ENCODE data around the gene NEBL. TPM values are rescaled to one million over a fixed set of nuclear protein-coding genes. Genes with fewer than 3 reads are reported as not detected.
A peak's percentile ranks its signal among the peaks of the same experiment; 100 is the strongest.

The NEBL gene
- total and polyA plus RNA-seq, 9 of the 15 experiments (the other 6 are each of a cell fraction or from before 2014, with no cell fraction given) = 0.82 to 14.6 (median 9.8) TPM

DNA sequence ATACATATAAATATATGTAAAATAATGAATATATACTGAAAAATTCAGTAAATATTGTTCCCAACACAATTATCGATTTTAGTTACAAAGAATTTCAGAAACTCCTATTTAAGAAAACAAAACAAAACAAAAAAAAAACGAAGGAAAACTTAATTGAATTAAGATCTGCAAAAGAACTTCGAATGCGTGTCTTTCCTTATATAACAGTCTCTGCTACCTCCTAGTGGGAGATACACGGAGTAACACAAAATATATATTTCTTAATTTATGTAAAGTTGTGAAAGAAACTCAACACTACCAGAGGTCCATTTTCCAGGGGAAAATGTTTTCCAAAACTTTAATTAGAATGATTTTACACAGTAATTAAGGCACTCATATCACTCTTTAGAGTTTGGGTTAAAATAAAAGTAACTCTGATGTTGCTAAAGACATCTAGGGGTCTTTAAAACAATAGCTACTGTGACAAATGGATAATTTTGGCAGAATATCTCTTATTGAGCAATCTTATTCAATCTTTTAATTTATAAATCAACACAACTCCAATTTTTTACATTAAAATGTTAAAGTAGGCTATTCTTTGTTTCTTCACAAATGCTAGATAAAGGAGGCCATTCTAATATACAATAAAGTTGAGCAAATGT lies 41.6 kb downstream of the NEBL start (continued):
- TF ChIP-seq FOXM1 (IDR thresholded peaks at IDR 0.05; ENCODE audit: low read depth) (no peak), FOXM1 (CRISPR knock-in tag; IDR thresholded peaks at IDR 0.05; ENCODE audit: low read depth) (no peak), NUFIP1 (IDR thresholded peaks at IDR 0.05; ENCODE audit: partially characterized antibody) (no peak), ZNF174 (CRISPR knock-in tag; IDR thresholded peaks at IDR 0.05) (no peak), XRCC5 (IDR thresholded peaks at IDR 0.05; ENCODE audit: low read depth, low read length) (no peak), ZNF23 (CRISPR knock-in tag; IDR thresholded peaks at IDR 0.05) (no peak), ZNF707 (CRISPR knock-in tag; conservative IDR thresholded peaks at IDR 0.05) (no peak), EWSR1 (IDR thresholded peaks at IDR 0.05; ENCODE audit: borderline replicate concordance, low read depth, partially characterized antibody) (no peak), ZNF764 (CRISPR knock-in tag; IDR thresholded peaks at IDR 0.05; ENCODE audit: low read depth) (no peak), KLF13 (tag; IDR thresholded peaks at IDR 0.05; ENCODE audit: borderline replicate concordance, low read depth) (no peak), CEBPG (CRISPR knock-in tag; IDR thresholded peaks at IDR 0.05) (no peak), CEBPG (tag; conservative IDR thresholded peaks at IDR 0.05 in 1 of 2, IDR thresholded peaks at IDR 0.05 in 1 of 2) (peak in 1 of 2 experiments; percentile 46; a peak in 2 of 4 replicates), EZH2 (IDR thresholded peaks at IDR 0.05; ENCODE audit: borderline replicate concordance, low read depth, low read length) (no peak), SMC3 (conservative IDR thresholded peaks at IDR 0.05; ENCODE audit: insufficient read depth, low read depth, low read length) (0 out of 2 replicates have a peak, but pooled peaks have one; percentile 9), HOXB6 (CRISPR knock-in tag; IDR thresholded peaks at IDR 0.05; ENCODE audit: borderline replicate concordance) (no peak), KLF6 (CRISPR knock-in tag; IDR thresholded peaks at IDR 0.05; ENCODE audit: borderline replicate concordance) (no peak), TOE1 (IDR thresholded peaks at IDR 0.05; ENCODE audit: borderline replicate concordance) (no peak), TOE1 (CRISPR knock-in tag; IDR thresholded peaks at IDR 0.05; ENCODE audit: borderline replicate concordance, low read depth) (no peak), CEBPB (tag; IDR thresholded peaks at IDR 0.05) (peak; percentile 50), RNF2 (IDR thresholded peaks at IDR 0.05) (no peak), RAD21 (CRISPR knock-in tag; conservative IDR thresholded peaks at IDR 0.05 in 1 of 2, IDR thresholded peaks at IDR 0.05 in 1 of 2) (peak; percentile 28 to 59; a peak in 3 of 4 replicates)
- TF ChIP-seq, protein P1, sequence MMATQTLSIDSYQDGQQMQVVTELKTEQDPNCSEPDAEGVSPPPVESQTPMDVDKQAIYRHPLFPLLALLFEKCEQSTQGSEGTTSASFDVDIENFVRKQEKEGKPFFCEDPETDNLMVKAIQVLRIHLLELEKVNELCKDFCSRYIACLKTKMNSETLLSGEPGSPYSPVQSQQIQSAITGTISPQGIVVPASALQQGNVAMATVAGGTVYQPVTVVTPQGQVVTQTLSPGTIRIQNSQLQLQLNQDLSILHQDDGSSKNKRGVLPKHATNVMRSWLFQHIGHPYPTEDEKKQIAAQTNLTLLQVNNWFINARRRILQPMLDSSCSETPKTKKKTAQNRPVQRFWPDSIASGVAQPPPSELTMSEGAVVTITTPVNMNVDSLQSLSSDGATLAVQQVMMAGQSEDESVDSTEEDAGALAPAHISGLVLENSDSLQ (IDR thresholded peaks at IDR 0.05) = no peak
- TF ChIP-seq, protein P2, sequence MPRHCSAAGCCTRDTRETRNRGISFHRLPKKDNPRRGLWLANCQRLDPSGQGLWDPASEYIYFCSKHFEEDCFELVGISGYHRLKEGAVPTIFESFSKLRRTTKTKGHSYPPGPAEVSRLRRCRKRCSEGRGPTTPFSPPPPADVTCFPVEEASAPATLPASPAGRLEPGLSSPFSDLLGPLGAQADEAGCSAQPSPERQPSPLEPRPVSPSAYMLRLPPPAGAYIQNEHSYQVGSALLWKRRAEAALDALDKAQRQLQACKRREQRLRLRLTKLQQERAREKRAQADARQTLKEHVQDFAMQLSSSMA (CRISPR knock-in tag; IDR thresholded peaks at IDR 0.05) = no peak
- TF ChIP-seq, protein P3, sequence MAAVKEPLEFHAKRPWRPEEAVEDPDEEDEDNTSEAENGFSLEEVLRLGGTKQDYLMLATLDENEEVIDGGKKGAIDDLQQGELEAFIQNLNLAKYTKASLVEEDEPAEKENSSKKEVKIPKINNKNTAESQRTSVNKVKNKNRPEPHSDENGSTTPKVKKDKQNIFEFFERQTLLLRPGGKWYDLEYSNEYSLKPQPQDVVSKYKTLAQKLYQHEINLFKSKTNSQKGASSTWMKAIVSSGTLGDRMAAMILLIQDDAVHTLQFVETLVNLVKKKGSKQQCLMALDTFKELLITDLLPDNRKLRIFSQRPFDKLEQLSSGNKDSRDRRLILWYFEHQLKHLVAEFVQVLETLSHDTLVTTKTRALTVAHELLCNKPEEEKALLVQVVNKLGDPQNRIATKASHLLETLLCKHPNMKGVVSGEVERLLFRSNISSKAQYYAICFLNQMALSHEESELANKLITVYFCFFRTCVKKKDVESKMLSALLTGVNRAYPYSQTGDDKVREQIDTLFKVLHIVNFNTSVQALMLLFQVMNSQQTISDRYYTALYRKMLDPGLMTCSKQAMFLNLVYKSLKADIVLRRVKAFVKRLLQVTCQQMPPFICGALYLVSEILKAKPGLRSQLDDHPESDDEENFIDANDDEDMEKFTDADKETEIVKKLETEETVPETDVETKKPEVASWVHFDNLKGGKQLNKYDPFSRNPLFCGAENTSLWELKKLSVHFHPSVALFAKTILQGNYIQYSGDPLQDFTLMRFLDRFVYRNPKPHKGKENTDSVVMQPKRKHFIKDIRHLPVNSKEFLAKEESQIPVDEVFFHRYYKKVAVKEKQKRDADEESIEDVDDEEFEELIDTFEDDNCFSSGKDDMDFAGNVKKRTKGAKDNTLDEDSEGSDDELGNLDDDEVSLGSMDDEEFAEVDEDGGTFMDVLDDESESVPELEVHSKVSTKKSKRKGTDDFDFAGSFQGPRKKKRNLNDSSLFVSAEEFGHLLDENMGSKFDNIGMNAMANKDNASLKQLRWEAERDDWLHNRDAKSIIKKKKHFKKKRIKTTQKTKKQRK (IDR thresholded peaks at IDR 0.05; ENCODE audit: borderline replicate concordance, low read depth, low read length) = no peak
